ENCODE data around the gene TEDC2.
"Not testable (repeated sequence)": the region's sequence is repeated elsewhere in the genome, so short reads cannot be mapped to it uniquely, and the experiment has no call there.

TEDC2 gene

DNA sequence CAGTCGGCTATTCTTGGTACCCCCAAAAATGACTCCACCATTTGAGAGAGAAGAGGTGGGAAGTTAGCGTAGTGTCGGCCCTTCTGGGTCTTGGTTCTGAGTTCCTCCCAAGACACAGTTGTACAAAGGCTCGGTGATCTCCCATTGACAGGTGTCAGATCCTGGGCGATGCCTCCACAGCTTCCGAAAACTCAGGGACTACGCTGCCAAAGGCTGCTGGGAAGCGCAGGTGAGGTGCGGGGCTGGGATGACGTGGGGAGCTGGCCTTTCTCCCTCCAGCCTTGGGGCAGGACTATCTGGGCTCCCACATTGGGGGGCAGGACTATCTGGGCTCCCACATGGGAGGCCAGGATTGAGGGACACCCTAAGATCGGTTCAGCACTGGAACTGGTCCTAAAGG lies 20.3 kb upstream of the TEDC2 start:
- no peak for DNase-seq

DNA sequence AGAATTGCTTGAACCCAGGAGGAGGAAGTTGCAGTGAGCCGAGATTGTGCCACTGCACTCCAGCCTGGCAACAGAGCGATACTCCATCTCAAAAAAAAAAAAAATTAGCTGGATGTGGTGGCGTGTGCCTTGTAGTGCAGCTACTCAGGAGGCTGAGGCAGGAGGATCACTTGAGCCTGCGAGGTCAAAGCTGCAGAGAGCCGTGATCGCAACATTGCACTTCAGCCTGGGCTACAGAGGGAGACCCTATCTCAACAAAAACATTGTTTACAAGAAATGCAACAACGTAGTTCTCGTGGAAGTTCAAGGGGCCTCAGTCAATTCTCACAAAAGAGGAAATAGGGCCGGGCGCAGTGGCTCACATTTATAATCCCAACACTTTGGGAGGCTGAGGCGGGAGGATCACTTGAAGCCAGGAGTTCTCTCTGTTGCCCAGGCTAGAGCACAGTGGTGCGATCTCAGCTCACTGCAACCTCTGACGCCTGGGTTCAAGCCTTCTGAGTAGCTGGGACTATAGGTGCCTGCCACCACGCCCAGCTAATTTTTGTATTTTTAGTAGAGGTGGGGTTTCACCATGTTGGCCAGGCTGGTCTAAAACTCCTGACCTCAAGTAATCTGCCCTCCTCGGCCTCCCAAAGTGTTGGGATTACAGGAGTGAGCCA lies 18.6 kb upstream of the TEDC2 start:
- DNase-seq = not testable (repeated sequence)

DNA sequence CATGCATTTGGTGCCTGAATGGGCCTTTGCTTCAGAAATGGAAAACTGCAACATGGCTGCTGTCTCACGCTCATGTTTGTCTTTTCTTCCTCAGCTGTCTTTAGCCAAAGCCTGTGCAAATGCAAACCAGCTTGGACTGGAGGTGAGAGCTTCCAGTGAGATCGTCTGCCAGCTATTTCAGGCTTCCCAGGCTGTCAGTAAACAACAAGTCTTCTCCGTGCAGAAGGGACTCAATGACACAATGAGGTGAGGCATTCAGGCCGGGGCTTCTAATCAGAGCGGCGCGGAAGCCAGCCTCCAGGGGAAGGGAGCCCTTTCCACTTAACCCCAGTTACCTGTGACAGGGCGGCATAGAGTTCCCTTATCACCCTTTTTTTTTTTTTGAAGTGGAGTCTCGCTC lies 16.4 kb upstream of the TEDC2 start:
- DNase-seq = no peak

DNA sequence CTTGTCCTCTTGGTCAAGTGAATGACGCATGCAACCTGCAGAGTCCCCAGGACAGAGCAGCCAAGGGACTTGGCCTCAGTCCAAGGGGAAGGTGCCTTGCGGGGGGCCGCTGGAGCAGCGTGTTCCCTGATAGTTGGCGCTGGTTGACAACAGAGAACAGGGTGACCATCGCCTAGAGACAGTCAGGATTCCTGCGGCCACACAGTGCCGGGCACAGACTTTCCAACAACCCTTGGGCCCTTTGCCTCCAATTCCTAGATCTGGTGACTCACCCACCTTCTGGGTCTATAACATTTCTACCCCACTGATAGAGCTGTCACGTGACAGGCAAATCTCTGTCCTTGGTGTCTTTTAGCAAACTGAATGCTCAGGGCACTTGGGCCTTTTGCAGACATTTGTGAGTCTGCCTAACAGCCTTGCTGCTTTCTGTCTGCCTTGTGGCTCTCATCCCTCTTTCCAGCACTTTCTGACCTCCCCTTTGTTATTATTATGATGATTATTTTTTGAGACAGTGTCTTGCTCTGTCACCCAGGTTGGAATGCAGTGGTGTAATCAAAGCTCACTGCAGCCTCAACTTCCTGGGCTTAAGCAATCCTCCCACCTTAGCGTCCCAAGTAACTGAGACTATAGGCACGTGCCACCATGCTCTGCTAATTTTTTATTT lies 11.9 kb upstream of the TEDC2 start:
- DNase-seq = no peak

DNA sequence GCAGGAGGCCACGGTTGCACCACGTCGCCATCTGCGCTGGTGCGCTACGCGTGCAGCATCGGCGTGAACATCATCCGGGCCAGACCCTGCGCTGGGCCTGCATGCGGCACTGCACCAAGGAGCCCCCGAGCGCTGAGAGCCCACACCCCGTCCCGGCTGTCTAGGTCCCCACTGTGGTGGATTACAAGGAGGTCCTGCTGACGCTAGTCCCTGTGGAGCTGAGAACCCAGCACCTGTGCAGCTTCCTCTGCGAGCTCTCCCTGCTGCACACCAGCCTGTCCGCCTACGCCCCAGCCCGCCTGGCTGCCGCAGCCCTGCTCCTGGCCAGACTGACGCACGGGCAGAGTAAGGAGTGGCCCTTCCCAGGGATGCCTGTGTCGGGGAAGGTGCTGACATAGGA lies 10.8 kb upstream of the TEDC2 start:
- no peak for DNase-seq

DNA sequence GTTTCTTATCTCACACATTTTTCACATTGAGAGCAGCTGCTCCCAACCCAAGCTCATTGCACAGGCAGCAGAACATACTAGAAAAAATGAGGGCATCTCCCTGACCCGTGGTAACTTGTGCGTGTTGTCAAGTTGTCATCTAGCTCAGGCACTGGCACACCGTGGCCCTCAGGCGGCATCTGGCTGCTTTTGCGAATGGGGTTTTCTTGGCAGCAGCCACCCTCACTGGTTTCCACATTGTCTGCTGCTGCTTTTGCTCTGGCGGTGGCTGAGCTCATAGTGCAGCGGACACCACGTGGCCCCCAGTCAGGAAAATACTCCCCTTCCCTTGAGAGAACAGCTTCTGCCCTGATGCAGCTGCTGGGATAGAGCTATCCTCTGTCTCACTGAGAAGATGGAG lies 9.4 kb upstream of the TEDC2 start:
- DNase-seq = no peak

DNA sequence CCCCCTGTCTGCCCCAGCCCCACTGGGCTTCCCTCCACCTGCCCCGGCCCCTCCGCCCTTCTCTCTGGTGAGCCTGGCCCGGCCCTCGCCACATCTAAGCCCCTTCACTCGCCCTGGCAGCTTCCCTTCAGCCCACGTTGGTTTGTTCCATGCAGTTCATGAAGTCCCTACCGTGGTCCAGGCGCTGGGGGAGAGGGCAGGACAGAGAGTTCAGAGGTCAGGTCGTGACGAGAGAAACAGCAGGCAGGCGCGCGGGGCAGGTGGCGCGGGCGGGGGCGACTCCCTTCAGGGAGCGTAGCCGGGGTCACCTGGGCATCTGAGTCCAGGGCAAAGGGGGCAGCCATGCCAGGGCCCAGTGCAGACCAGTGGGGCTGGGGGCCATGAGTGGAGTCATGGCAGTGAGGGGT lies 8.9 kb upstream of the TEDC2 start:
- DNase-seq = no peak

DNA sequence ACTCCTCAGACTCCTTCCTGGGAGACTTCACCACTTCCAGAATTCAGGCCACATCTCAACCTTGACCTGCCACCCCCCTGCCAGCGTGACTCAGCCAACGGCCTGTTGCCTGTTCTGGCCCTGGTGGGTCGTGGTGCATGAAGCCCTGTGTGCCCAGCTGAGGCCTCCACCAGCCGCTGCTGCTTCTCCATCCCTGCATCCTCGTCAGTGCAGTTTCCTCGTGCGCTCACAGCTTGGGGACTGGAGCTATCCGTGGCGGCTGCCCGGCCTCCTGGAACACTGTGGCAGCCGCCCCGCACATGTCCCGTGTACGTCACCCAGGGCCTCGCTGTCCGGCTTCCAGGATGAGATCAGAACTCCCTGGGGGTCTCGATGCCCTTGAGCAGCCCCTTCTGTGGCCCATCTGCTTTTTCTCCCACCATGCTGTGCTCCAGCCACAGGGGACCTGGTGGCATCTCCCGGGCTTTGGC lies 8.0 kb upstream of the TEDC2 start:
- no peak for DNase-seq

DNA sequence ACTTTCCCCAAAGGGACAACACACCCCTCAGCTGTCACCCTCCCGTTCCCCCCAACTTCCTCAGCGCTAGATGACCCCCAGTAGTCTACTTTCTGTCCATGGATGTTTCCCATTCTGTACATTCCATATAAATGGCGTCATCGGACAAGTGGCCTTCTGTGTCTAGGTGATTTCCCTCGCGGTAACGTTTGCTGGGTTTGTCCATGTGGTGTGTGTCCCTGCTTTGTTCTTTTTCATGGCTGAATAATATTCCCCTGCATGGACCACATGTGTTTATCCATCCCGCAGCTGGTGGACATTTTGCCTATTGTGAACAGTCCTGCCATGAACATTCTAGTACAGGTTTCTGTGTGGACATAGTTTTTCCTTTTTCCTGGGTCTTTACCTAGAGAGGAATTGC lies 7.3 kb upstream of the TEDC2 start:
- DNase-seq = no peak

DNA sequence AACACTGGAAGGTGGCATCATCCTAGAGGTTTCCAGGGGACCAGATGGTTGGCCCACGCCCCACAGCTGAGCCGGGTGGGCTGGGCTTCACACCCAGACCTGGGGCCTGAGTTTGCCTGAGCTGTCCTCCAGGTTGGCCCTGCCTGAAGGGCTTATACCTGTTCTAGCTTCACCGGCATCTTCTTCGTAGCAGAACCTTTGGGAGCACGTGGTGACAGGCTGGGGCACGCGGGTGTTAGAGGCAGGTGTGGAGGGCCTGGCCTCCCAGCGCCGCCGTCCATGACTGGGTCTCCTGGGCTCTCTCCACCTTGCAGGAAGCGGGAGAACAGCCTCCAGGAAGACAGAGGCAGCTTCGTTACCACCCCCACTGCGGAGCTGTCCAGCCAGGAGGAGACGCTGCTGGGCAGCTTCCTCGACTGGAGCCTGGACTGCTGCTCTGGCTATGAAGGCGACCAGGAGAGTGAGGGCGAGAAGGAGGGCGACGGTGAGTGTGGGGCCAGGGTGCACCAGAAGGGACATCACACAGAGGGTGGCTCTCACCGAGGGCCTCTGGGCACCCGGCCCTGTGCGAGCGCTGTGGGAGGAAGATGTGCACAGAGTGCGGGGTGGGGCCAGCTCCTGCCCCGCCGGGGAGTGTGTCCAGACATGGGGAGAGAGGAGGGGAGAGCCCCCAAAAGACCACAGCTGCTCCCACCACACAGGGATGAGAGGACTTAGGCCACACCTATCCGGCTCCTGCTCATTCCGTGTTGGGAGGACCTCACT lies 4.6 kb upstream of the TEDC2 start:
- DNase-seq = no peak

DNA sequence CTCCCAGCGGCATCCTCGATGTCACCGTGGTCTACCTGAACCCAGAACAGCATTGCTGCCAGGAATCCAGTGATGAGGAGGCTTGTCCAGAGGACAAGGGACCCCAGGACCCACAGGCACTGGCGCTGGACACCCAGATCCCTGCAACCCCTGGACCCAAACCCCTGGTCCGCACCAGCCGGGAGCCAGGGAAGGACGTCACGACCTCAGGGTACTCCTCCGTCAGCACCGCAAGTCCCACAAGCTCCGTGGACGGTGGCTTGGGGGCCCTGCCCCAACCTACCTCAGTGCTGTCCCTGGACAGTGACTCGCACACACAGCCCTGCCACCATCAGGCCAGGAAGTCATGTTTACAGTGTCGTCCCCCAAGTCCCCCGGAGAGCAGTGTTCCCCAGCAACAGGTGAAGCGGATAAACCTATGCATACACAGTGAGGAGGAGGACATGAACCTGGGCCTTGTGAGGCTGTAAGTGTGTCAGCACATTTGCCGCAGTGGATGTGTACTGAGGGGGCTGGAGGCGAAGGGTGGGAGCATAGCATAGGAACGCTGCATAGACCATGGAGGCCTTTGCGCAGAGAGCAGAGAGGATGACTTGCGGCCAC lies 3.3 kb upstream of the TEDC2 start:
- no peak for DNase-seq

DNA sequence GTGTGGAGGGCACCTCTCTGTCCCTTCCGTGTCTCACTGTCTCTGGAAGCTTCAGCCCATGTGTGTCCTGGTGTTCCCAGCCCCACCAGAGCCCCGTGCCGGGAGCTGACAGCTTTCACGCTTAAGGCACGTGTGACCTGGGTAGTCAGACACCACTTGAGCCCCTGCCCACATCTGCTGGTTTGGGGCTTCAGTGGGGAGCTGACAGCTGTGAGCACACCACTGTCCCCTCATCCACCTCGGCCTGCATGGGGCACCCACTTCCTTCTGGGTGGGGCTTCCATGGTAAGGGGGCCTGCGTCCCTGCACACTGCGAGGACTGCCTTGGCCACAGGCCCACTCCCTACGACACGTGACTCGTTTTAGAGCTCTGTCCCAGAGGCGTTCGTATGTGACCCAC lies 2.6 kb upstream of the TEDC2 start:
- no peak for DNase-seq

DNA sequence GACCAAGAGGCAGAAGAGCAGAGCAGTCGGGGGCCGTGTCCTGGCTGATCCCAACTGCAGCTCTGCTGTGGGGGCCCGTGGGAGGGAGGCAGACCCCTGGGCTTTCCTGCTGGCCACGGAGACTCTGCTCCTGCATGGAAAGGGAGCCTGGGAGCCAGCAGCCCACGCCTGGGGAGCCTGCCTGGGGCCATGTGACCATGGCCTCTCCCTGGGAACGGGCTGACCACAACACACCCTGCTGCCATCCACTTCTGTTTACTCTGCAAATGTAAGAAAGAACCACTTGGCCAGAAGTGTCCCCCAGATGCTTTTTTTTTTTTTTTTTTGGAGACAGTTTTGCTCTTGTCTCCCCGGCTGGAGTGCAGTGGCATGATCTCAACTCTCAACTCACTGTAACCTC lies 2.0 kb upstream of the TEDC2 start:
- no peak for DNase-seq

DNA sequence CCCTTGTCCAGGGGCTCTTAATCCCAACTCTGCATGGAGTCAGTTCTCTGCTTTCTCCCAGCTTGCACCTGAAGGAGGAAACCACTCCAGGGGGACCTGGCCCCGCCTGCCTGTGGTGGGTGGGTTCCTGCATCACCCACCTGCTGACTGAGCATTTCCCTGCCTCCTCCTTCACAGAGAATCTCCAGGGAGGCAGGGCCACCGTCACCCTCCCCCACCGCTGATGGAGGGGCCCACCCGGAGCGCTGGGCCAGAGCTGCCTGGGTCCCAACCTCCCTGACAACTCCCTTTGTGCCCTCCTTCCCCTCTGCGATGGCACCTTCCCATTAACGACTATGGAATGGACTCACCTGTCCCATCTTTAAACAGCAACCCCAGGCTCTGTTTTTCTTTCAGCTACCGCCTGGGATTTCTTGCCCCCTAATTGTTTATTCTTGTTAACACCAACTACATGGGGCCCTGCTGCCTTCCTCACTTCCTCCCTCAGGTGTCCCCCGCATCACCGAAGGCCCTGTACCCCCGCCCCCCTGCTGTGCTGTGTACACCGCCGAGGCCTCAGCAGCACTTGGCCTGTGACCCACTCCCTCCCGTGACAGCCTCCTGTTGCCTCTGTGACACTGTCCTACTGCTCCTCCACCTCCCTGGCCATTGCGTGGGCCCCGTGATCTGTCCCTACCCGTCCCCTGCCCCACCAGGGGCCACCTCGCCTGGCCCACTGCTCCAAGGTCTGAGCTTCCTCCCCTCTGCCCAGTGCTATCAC lies 842 bp upstream of the TEDC2 start:
- no peak for DNase-seq

DNA sequence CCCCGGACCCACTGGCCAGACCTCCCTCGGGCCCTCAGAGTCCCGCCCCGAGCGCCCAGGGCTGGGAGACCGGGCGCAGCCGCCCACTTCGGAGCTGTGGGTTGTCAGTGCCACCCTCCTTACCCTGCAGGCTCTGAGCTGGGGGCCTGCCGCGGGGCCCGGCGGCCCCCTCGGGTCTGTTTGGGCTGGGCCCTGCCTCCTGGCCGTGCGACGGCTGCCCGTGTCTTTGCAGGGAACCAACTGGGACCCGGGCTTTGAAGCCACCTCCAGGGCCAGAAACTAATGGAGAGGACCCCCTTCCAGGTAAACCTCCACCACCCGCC lies 443 bp downstream of the TEDC2 start:
- DNase-seq = no peak

DNA sequence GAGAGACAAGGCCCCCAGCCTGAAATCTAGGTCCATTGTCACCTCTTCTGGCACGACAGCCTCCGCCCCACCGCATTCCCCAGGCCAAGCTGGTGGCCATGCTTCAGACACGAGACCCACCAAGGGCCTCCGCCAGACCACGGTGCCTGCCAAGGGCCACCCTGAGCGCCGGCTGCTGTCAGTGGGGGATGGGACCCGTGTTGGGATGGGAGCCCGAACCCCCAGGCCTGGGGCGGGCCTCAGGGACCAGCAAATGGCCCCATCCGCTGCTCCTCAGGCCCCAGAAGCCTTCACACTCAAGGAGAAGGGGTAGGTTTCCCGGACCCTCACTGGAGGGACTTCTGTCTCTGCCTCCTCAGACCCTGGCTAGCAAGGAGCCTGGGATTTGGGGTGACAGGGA lies 1.0 kb downstream of the TEDC2 start:
- no peak for DNase-seq

DNA sequence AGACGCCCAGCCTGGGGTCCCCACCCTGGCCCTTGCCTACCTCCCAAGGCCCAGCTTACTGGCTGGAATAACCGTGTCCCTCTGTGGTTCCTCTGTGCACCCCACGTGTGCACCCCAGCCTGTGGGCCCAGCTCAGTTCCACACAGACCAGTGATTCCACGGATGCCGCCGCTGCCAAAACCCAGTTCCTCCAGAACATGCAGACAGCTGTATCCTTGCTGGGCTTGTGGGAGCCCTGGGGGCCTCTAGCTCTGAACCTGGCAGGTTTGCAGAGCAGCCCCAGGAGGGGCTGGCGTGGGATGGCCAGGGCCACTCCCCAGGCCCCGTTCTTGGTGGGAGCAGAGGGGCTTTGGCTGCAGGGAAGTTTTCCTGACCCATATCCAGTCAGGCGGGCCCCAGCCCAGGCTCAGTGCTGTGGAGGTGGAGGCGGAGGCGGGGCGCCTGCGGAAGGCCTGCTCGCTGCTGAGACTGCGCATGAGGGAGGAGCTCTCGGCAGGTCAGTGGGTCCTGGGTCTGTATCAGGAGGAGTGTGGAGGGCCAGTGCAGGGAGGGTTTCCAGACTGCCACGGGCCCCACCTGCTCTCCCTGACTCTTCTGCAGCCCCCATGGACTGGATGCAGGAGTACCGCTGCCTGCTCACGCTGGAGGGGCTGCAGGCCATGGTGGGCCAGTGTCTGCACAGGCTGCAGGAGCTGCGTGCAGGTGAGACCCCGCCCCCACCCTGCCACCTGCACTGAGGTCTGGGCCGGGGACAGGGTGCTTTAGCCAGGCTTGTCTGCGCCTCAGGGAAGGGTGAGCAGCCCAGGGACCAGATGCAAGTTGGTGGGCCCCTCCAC lies 2.3 kb downstream of the TEDC2 start:
- DNase-seq = no peak

DNA sequence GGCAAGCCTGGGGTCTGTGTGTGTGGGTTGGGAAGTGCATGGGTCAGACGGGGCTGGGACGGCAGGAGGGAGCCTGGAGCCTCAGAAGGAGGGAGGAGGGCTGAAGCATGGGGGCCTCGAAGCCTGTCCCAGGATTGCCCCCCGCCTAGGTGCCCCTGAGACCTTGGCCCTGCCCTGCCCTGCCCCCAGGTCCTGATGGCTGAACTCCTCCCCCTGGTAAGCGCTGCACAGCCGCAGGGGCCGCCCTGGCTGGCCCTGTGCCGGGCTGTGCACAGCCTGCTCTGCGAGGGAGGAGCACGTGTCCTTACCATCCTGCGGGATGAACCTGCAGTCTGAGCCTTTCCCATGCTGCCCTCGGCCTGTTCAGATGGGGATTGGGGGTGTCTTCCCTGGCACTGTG lies 4.4 kb downstream of the TEDC2 start:
- no peak for DNase-seq

DNA sequence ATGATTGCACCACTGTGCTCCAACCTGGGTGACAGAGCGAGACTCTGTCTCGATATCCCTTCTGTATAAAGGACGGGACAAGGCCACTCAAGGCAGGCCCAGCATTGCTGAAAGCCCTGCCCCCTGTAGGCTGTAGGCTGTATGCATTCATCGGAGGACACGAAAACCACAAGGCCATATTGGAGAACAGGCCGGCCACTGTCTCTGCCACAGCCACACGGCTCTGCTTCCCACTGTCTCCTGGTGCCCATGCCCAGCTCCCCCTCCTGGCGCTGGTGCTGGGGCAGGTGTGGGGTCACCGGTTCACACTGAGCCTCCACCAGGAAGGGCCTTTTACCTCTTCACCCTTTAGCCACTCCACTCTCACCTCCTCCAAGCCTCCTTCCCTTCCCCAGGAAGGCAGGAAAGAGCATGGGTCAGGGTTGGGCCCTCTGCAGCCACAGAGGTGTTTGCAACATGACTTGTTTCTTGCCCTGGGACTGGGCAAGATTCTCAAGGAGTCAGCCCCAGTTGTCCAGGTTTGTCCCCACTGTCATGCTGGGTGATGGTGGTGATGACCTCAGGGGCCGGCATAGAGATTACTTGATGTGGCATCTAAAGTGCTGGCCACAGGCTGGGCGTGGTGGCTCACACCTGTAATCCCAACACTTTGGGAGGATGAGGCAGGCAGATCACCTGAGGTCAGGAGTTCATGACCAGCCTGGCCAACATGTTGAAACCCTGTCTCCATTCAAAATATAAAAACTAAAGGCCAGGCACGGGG lies 5.9 kb downstream of the TEDC2 start:
- DNase-seq = no peak

DNA sequence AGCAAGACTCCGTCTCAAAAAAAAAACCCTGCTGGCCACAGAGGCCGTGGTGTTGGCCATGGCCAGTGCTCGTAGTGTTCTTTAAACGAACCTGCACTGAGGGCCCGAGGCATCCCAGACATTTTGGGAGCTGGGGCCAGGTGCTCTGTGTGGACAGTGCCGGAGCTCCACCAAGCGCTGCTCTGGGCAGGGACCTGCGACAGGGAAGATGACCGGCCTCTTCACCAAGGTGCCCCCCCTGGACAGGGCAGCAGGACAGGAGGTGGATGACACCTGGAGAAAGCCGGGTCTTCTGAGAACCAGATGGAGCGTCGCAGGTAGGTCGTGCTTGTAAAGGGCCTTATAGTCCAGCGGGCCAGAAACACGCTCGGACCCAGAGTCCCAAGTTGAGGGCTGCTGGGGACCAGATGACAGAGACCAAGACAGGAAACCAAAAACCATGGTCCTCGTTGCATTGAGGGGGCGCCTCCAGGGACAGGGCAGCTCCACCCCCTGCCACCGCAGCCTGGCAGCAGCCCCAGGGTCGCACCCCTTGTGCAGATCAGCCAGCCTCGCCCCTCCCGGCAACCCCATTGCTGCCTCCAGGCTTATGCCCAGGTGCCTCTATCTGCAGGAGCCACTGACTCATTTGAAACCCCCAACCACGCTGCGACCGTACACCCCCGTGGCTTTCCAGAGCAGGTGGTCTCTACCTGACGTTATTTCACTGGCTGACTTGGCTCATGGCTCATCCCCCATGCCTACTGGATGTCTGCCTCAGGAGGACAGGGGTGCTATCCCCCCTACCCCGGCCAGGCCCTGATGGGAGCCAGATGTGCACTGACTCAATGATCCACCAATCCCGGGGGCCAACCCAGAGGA lies 7.0 kb downstream of the TEDC2 start:
- DNase-seq = no peak

Measured in activated CD4-positive, alpha-beta T cell treated with anti-CD3 and anti-CD28 coated beads, Interleukin-2, amount 50 U/mL, for 16 hours (primary cell).